HCT116 (cell line): ENCODE measurements around the gene VASH2. TPM values are rescaled to one million over a fixed set of nuclear protein-coding genes. Genes with fewer than 3 reads are reported as not detected.

Experiments
- ATAC-seq: fragments of 200-7000 bp; cut with Tn5 transposase; 2 replicates; pipeline ENCODE4 v1.9.1; 2020; ENCODE audit warnings: mild to moderate bottlenecking, moderate library complexity
- BruUV-seq: library from RNA; stranded (reverse); fragments of 400-500 nt; replicated peaks from 2 replicates; lab custom pipeline; 2021; lab: Mats Ljungman, UMichigan
- CTCF ChIA-PET: fragments of 300-600 bp; sonication (Branson Sonifier 250); formaldehyde crosslinking; loops from one replicate; lab custom pipeline; 2021; ENCODE audit warnings: antibody characterized with exemption; lab: Charles Lee
- POLR2A ChIA-PET: fragments of 300-600, 350-600 bp; sonication (Branson Sonifier 250); formaldehyde crosslinking; loops from one replicate; lab custom pipeline; 2021; ENCODE audit warnings: antibody characterized with exemption; lab: Charles Lee
- RAD21 ChIA-PET, 2 experiments: fragments of 300-600 bp; sonication (Branson Sonifier 250); formaldehyde crosslinking; loops; one replicate each; lab custom pipeline; 2023; ENCODE audit warnings: low total read pairs in 2 of 2; ENCODE audit not compliant: uncharacterized antibody in 2 of 2, unreplicated experiment in 2 of 2, low non-redundant PET in 1 of 2; lab: Charles Lee
- DNase-seq: peaks from one replicate; pipeline ENCODE4 v3.0.0-alpha.2; 2010; ENCODE audit warnings: low read depth, low spot score
- H2AFZ ChIP-seq: fragments of 200-600 bp; shearing (Covaris generic), sonication (generic); 2 replicates; pipeline ENCODE4 v1.6.1; 2017; ENCODE audit warnings: low read depth, mixed run types, mixed read lengths, antibody characterized with exemption, low read length; ENCODE audit not compliant: poor library complexity, severe bottlenecking
- H3K27ac ChIP-seq: 2 replicates; pipeline ENCODE4 v1.5.1; 2012; ENCODE audit warnings: low read depth, low read length
- H3K27me3 ChIP-seq: fragments of 200-600 bp; sonication (generic); 2 replicates; pipeline ENCODE4 v1.6.1; 2016; ENCODE audit warnings: mixed run types, low read length, mixed read lengths; ENCODE audit not compliant: insufficient read depth
- H3K36me3 ChIP-seq, 2 experiments: fragments of 200-500 bp in 1 of 2; fragments of 200-600 bp in 1 of 2; sonication (Bioruptor generic) in 1 of 2; sonication (generic) in 1 of 2; 2 replicates each; pipeline versions ENCODE4 v1.5.1 to v1.6.1; 2014 to 2016; ENCODE audit warnings: low read length in 2 of 2, inconsistent platforms in 1 of 2, mixed read lengths in 1 of 2, mixed run types in 1 of 2; ENCODE audit not compliant: insufficient read depth in 2 of 2, control insufficient read depth in 1 of 2
- H3K4me1 ChIP-seq, 2 experiments: fragments of 200-600 bp in 1 of 2; sonication (generic) in 1 of 2; 2 replicates each; pipeline versions ENCODE4 v1.5.1 to v1.6.1; 2012 to 2017; ENCODE audit warnings: low read length in 2 of 2, inconsistent platforms in 1 of 2, mild to moderate bottlenecking in 1 of 2, mixed read lengths in 1 of 2, mixed run types in 1 of 2, moderate library complexity in 1 of 2; ENCODE audit not compliant: insufficient read depth in 2 of 2, control insufficient read depth in 1 of 2
- H3K4me2 ChIP-seq: fragments of 200-600 bp; sonication (generic); 2 replicates; pipeline ENCODE4 v1.6.1; 2017; ENCODE audit warnings: mixed run types, low read length, mixed read lengths
- H3K4me3 ChIP-seq, 2 experiments: fragments of 200-600 bp in 1 of 2; sonication (generic) in 1 of 2; replicated peaks in 1 of 2; 2 replicates each; pipeline ENCODE4 v1.5.1; 2011 to 2016; ENCODE audit warnings: low read length in 2 of 2, control low read depth in 1 of 2, low read depth in 1 of 2, mild to moderate bottlenecking in 1 of 2, mixed read lengths in 1 of 2, mixed run types in 1 of 2
- H3K79me2 ChIP-seq: fragments of 200-600 bp; sonication (generic); 2 replicates; pipeline ENCODE4 v1.6.1; 2017; ENCODE audit warnings: mild to moderate bottlenecking, mixed run types, low read length, moderate library complexity, mixed read lengths; ENCODE audit not compliant: insufficient read depth
- H3K9ac ChIP-seq: fragments of 200-600 bp; sonication (generic); 2 replicates; pipeline ENCODE4 v1.6.1; 2016; ENCODE audit warnings: low read length, mixed read lengths
- H3K9me2 ChIP-seq: fragments of 200-600 bp; sonication (generic), shearing (Covaris generic); 2 replicates; pipeline ENCODE4 v1.6.1; 2017; ENCODE audit warnings: mixed run types, mild to moderate bottlenecking, moderate library complexity; ENCODE audit not compliant: insufficient read depth
- H3K9me3 ChIP-seq, 2 experiments: fragments of 200-500 bp in 1 of 2; fragments of 200-600 bp in 1 of 2; sonication (Bioruptor generic) in 1 of 2; sonication (generic) in 1 of 2; 2 replicates each; pipeline ENCODE4 v1.6.1; 2014 to 2017; ENCODE audit warnings: low read length in 2 of 2, mixed read lengths in 2 of 2, inconsistent platforms in 1 of 2, low read depth in 1 of 2, mild to moderate bottlenecking in 1 of 2, mixed run types in 1 of 2, moderate library complexity in 1 of 2; ENCODE audit not compliant: control insufficient read depth in 1 of 2, insufficient read depth in 1 of 2
- H4K20me1 ChIP-seq: fragments of 200-600 bp; sonication (generic), shearing (Covaris generic); 2 replicates; pipeline ENCODE4 v1.6.1; 2017; ENCODE audit warnings: mixed run types, mild to moderate bottlenecking, moderate library complexity; ENCODE audit not compliant: insufficient read depth
- CBX3 ChIP-seq: IDR thresholded peaks from 2 replicates; pipeline ENCODE4 v1.6.1; 2012; ENCODE audit warnings: low read depth
- EZH2 ChIP-seq: fragments of 200-600 bp; sonication (generic); IDR thresholded peaks from 2 replicates; pipeline ENCODE4 v1.6.1; 2017; ENCODE audit warnings: antibody characterized with exemption, mixed run types
- FOSL1 ChIP-seq: IDR thresholded peaks from 2 replicates; pipeline ENCODE4 v1.6.1; 2012; ENCODE audit warnings: low read depth
- RAD21 ChIP-seq: IDR thresholded peaks from 2 replicates; pipeline ENCODE4 v1.6.1; 2012; ENCODE audit warnings: low read depth, mild to moderate bottlenecking
- SP1 ChIP-seq: IDR thresholded peaks from 2 replicates; pipeline ENCODE4 v1.6.1; 2012; ENCODE audit warnings: low read depth
- ZFX ChIP-seq: fragments of 450-650 bp; IDR thresholded peaks from 2 replicates; pipeline ENCODE4 v1.6.1; 2017
- ZNF274 ChIP-seq: fragments of 200-500 bp; sonication (Bioruptor generic); IDR thresholded peaks from 2 replicates; pipeline ENCODE4 v1.6.1; 2014; ENCODE audit warnings: mild to moderate bottlenecking, low read depth, low read length, inconsistent platforms
- intact Hi-C: fragments of 100-400 bp; cut with micrococcal nuclease; formaldehyde crosslinking; loops from 2 replicates; pipeline ENCODE4 v1.10.0; 2022
- total RNA-seq: library from RNA; stranded (reverse); gene quantifications from one replicate; pipeline ENCODE4 v1.2.1, GENCODE V29; 2021; ENCODE audit not compliant: unreplicated experiment
- TF ChIP-seq, protein P1 (sequence below): IDR thresholded peaks from 2 replicates; pipeline ENCODE4 v1.6.1; 2012
- TF ChIP-seq, protein P2 (sequence below): IDR thresholded peaks from 2 replicates; pipeline ENCODE4 v1.6.1; 2012
- TF ChIP-seq, protein P3 (sequence below): IDR thresholded peaks from 2 replicates; pipeline ENCODE4 v1.6.1; 2011; ENCODE audit warnings: mild to moderate bottlenecking, low read length, moderate library complexity; ENCODE audit not compliant: insufficient replicate concordance; ENCODE audit errors: extremely low read depth
- TF ChIP-seq, protein P4 (sequence below), 3 experiments: fragments of 200-600 bp in 1 of 3; sonication (generic) in 1 of 3; IDR thresholded peaks in 2 of 3; conservative IDR thresholded peaks in 1 of 3; 2 replicates each; pipeline ENCODE4 v1.5.1; 2012 to 2017; ENCODE audit warnings: low read depth in 2 of 3, low read length in 2 of 3, antibody characterized with exemption in 1 of 3, borderline replicate concordance in 1 of 3, control low read depth in 1 of 3, mild to moderate bottlenecking in 1 of 3, mixed read lengths in 1 of 3, mixed run types in 1 of 3, moderate library complexity in 1 of 3; ENCODE audit not compliant: insufficient read depth in 1 of 3

The VASH2 gene
- total RNA-seq, 1 experiment from 2014 or later: 5.7 TPM

DNA sequence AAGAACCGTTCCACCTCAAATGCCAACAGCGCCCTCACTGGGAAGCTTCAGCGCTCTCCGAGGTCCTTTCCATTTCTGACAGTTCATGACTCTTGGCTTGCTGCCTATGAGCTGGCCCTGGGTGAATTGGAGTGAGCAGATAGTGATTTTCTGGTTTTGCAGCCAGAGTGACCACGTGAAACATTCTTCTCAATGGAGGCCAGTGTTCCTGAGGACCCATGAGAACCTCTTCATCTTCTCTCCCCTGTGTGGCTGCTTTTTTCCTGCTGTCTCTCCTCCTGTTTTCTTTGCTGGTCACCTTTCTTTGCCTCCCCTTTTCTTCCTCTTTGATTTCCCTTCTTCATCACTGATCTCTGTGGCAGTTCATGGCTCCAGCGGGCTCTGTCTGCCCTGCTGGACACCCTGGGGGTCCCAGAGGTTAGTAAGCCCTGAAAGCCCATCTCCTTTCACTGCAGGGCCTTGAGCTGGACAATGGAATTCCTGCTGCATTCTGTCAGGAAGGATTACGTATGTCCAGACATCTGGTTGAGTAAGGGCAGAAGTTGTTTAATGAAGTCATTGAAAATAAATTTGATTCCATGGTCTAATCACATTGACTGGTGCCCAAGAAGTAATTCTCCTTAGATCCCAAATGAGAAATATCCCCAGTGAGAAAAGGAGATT lies 29.9 kb downstream of the VASH2 start:
- no peaks in the 10 kb centered on the region for H3K79me2 ChIP-seq
- no peak for DNase-seq
- no peak overlapping the region for H2AFZ ChIP-seq
- H3K4me2 ChIP-seq: no peak overlapping the region
- TF ChIP-seq SP1 (no peak), ZNF274 (no peak), FOSL1 (no peak), RAD21 (no peak), ZFX (no peak)
- TF ChIP-seq, protein P1, sequence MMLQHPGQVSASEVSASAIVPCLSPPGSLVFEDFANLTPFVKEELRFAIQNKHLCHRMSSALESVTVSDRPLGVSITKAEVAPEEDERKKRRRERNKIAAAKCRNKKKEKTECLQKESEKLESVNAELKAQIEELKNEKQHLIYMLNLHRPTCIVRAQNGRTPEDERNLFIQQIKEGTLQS: no peak
- H3K36me3 ChIP-seq: no peaks in the 10 kb centered on the region; a peak in 1 of 4 replicates
- ATAC-seq: no peak
- no peaks in the 10 kb centered on the region for H3K9me3 ChIP-seq
- H3K4me3 ChIP-seq: no peak overlapping the region
- intact Hi-C loops: no loop called here
- H4K20me1 ChIP-seq: no peaks in the 10 kb centered on the region
- no peak overlapping the region for H3K27ac ChIP-seq
- H3K27me3 ChIP-seq: no peaks in the 10 kb centered on the region
- no peak overlapping the region for H3K9ac ChIP-seq
- no TSS peak for BruUV-seq
- ChIA-PET POLR2A (no interaction called here), CTCF (no interaction called here), RAD21 (no interaction called here)
- no peaks in the 10 kb centered on the region for H3K9me2 ChIP-seq
- H3K4me1 ChIP-seq: no peaks in the 10 kb centered on the region

DNA sequence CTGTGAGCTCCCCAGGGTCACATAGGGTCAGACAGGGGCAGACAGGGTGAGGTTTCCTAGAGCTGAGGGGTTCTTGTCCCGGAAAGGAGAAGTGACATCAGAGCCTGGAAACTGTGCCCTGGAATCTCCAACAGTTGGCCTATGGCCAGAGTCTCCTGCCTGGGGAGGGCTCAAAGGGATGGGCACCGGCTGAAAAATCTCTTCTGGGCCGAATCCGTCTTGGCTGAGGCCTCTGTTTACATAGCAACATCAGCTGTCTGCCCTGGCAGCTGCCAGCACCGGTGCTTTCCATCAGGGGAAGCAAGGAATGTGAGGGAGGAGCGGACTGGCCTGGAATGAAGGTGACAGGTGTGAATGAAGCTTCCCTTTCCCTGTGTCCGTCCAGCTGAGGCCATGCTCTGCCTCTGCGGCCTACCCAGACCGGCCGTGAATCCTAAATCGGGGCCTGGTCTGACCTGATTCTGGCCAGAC lies 30.7 kb downstream of the VASH2 start:
- Histone ChIP-seq H3K79me2 (no peaks in the 10 kb centered on the region), H4K20me1 (no peaks in the 10 kb centered on the region), H3K4me3 (no peak overlapping the region), H3K9ac (no peak overlapping the region), H3K27me3 (no peaks in the 10 kb centered on the region), H3K9me3 (no peaks in the 10 kb centered on the region), H3K36me3 (no peaks in the 10 kb centered on the region; a peak in 1 of 4 replicates), H2AFZ (no peak overlapping the region), H3K9me2 (no peaks in the 10 kb centered on the region), H3K27ac (no peak overlapping the region), H3K4me2 (no peak overlapping the region), H3K4me1 (no peaks in the 10 kb centered on the region)
- DNase-seq (no peak), ATAC-seq (no peak)
- no TSS peak for BruUV-seq
- intact Hi-C loops: no loop called here
- RAD21 ChIA-PET: no interaction called here
- TF ChIP-seq CBX3 (no peak), EZH2 (no peak), RAD21 (no peak)
- TF ChIP-seq, protein P2, sequence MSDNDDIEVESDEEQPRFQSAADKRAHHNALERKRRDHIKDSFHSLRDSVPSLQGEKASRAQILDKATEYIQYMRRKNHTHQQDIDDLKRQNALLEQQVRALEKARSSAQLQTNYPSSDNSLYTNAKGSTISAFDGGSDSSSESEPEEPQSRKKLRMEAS: no peak
- TF ChIP-seq, protein P3, sequence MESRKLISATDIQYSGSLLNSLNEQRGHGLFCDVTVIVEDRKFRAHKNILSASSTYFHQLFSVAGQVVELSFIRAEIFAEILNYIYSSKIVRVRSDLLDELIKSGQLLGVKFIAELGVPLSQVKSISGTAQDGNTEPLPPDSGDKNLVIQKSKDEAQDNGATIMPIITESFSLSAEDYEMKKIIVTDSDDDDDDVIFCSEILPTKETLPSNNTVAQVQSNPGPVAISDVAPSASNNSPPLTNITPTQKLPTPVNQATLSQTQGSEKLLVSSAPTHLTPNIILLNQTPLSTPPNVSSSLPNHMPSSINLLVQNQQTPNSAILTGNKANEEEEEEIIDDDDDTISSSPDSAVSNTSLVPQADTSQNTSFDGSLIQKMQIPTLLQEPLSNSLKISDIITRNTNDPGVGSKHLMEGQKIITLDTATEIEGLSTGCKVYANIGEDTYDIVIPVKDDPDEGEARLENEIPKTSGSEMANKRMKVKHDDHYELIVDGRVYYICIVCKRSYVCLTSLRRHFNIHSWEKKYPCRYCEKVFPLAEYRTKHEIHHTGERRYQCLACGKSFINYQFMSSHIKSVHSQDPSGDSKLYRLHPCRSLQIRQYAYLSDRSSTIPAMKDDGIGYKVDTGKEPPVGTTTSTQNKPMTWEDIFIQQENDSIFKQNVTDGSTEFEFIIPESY: no peak
- TF ChIP-seq, protein P4, sequence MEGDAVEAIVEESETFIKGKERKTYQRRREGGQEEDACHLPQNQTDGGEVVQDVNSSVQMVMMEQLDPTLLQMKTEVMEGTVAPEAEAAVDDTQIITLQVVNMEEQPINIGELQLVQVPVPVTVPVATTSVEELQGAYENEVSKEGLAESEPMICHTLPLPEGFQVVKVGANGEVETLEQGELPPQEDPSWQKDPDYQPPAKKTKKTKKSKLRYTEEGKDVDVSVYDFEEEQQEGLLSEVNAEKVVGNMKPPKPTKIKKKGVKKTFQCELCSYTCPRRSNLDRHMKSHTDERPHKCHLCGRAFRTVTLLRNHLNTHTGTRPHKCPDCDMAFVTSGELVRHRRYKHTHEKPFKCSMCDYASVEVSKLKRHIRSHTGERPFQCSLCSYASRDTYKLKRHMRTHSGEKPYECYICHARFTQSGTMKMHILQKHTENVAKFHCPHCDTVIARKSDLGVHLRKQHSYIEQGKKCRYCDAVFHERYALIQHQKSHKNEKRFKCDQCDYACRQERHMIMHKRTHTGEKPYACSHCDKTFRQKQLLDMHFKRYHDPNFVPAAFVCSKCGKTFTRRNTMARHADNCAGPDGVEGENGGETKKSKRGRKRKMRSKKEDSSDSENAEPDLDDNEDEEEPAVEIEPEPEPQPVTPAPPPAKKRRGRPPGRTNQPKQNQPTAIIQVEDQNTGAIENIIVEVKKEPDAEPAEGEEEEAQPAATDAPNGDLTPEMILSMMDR (IDR thresholded peaks at IDR 0.05 in 2 of 3, conservative IDR thresholded peaks at IDR 0.05 in 1 of 3; ENCODE audit: borderline replicate concordance in 1 of 3, insufficient read depth in 1 of 3, low read depth in 2 of 3, low read length in 2 of 3): no peak
- POLR2A ChIA-PET: no interaction called here
- CTCF ChIA-PET: no interaction called here
